AG09309 (cell line): ENCODE results near the gene LRRC38.

ENCODE experiments used
- DNase-seq: peaks from one replicate; pipeline ENCODE4 v3.0.0-alpha.2; 2010; ENCODE audit warnings: low read depth
- H3K4me3 ChIP-seq: 2 replicates; pipeline ENCODE4 v1.5.1; 2011; ENCODE audit warnings: mild to moderate bottlenecking, low read depth, low read length, moderate library complexity; ENCODE audit not compliant: control insufficient read depth
- TF ChIP-seq, protein P1 (sequence below): IDR thresholded peaks from 2 replicates; pipeline ENCODE4 v1.5.1; 2011; ENCODE audit warnings: mild to moderate bottlenecking, low read depth, low read length, inconsistent platforms; ENCODE audit not compliant: insufficient read depth, control insufficient read depth; ENCODE audit errors: missing control alignments

The LRRC38 gene

GRCh38 chr1:13432251-13432650 lies 81.6 kb downstream of the LRRC38 start:
- DNase-seq: no peak
- H3K4me3 ChIP-seq: no peak overlapping the region
- TF ChIP-seq, protein P1, sequence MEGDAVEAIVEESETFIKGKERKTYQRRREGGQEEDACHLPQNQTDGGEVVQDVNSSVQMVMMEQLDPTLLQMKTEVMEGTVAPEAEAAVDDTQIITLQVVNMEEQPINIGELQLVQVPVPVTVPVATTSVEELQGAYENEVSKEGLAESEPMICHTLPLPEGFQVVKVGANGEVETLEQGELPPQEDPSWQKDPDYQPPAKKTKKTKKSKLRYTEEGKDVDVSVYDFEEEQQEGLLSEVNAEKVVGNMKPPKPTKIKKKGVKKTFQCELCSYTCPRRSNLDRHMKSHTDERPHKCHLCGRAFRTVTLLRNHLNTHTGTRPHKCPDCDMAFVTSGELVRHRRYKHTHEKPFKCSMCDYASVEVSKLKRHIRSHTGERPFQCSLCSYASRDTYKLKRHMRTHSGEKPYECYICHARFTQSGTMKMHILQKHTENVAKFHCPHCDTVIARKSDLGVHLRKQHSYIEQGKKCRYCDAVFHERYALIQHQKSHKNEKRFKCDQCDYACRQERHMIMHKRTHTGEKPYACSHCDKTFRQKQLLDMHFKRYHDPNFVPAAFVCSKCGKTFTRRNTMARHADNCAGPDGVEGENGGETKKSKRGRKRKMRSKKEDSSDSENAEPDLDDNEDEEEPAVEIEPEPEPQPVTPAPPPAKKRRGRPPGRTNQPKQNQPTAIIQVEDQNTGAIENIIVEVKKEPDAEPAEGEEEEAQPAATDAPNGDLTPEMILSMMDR: no peak

GRCh38 chr1:13430495-13430894 lies 83.3 kb downstream of the LRRC38 start:
- H3K4me3 ChIP-seq: no peak overlapping the region
- DNase-seq: no peak
- TF ChIP-seq, protein P1: no peak
